Stimulated activated CD8-positive, alpha-beta memory T cell treated with anti-CD3 and anti-CD28 coated beads, Interleukin-15, amount 100 ng/mL, for 1 hour (primary cell): ENCODE results near the gene GJA9.
"Not testable (repeated sequence)": the region's sequence is repeated elsewhere in the genome, so short reads cannot be mapped to it uniquely, and the experiment has no call there.

Experiments
- DNase-seq: peaks from one replicate; pipeline ENCODE4 v3.0.0-alpha.2; 2020; ENCODE audit warnings: low read depth

The GJA9 gene

GRCh38 chr1:38873027-38873969 is 8.1 kb downstream of the GJA9 start, which contains the start of gene MYCBP:
TSS of gene MYCBP (minus strand) at chr1:38873348. CDS start at chr1:38873305, 43 bp downstream.
- DNase-seq, result peak; percentile 89

- DNase-seq, result no peak
Observed at GRCh38 chr1:38872401-38873026, 8.9 kb downstream of the GJA9 start.

- no peak for DNase-seq
Observed at GRCh38 chr1:38870996-38871395, 10.4 kb downstream of the GJA9 start.

- no peak for DNase-seq
Observed at GRCh38 chr1:38867208-38867607, 14.2 kb downstream of the GJA9 start.

GRCh38 chr1:38865112-38865715 is 16.2 kb downstream of the GJA9 start:
- no peak for DNase-seq

GRCh38 chr1:38860454-38860795 is 21.0 kb downstream of the GJA9 start:
- no peak for DNase-seq

- peak; percentile 97 for DNase-seq
Observed at GRCh38 chr1:38859561-38860453, 21.6 kb downstream of the GJA9 start, which contains the start of gene RRAGC. TSS of gene RRAGC (minus strand) at chr1:38859772. CDS start at chr1:38859646, 126 bp downstream.

- peak; percentile 11 for DNase-seq
Observed at GRCh38 chr1:38858833-38859560, 22.4 kb downstream of the GJA9 start.

- no peak for DNase-seq
Observed at GRCh38 chr1:38852780-38853179, 28.6 kb downstream of the GJA9 start.

GRCh38 chr1:38848071-38848470 is 33.3 kb downstream of the GJA9 start:
- no peak for DNase-seq

GRCh38 chr1:38846210-38846609 is 35.2 kb downstream of the GJA9 start:
- DNase-seq, result no peak

- DNase-seq, result not testable (repeated sequence)
Observed at GRCh38 chr1:38845088-38845487, 36.3 kb downstream of the GJA9 start.

- DNase-seq, result no peak
Observed at GRCh38 chr1:38840281-38840680, 41.1 kb downstream of the GJA9 start.

GRCh38 chr1:38839363-38839762 is 42.0 kb downstream of the GJA9 start:
- DNase-seq, result no peak

- not testable (repeated sequence) for DNase-seq
Observed at GRCh38 chr1:38836316-38836715, 45.1 kb downstream of the GJA9 start.

- DNase-seq, result no peak
Observed at GRCh38 chr1:38834937-38835827, 46.2 kb downstream of the GJA9 start.

- no peak for DNase-seq
Observed at GRCh38 chr1:38834221-38834782, 47.1 kb downstream of the GJA9 start.

GRCh38 chr1:38833146-38833545 is 48.2 kb downstream of the GJA9 start:
- no peak for DNase-seq

GRCh38 chr1:38832370-38832734 is 49.0 kb downstream of the GJA9 start:
- no peak for DNase-seq
